Ammon's horn (tissue), 1 donor: ENCODE data around the gene GSTM5.
A peak's percentile ranks its signal among the peaks of the same experiment; 100 is the strongest.
"Not testable (repeated sequence)": the region's sequence is repeated elsewhere in the genome, so short reads cannot be mapped to it uniquely, and the experiment has no call there.

Experiments used
- DNase-seq: peaks from one replicate; pipeline ENCODE4 v3.0.0-alpha.2; 2016; ENCODE audit warnings: low spot score

Gene GSTM5

GRCh38 chr1:109730666-109731065 is 18.6 kb downstream of the GSTM5 start:
- DNase-seq, result no peak

DNA sequence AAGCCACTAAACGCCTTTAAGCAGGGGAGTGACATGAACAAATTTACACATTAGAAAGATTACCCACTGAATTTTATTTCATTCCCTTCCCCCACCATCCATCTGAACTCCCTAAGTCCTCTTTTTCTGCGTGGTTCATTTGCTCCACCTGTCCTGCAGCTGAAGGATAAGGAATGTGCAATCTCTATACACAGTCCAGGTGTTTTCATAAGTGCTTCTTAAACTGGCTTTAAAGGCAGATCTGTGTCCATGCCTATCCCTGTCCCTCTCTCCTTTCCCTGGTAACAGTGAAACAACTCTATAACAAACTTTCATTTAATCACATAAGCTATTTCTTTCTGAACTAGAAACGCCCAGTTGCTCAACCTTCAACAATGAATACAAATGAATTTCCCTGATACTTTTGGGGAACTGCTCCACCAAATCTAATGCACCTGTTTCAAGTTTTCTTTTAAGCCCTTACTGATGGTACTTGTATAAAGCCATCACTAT is 20.4 kb downstream of the GSTM5 start:
- DNase-seq, result no peak

DNA sequence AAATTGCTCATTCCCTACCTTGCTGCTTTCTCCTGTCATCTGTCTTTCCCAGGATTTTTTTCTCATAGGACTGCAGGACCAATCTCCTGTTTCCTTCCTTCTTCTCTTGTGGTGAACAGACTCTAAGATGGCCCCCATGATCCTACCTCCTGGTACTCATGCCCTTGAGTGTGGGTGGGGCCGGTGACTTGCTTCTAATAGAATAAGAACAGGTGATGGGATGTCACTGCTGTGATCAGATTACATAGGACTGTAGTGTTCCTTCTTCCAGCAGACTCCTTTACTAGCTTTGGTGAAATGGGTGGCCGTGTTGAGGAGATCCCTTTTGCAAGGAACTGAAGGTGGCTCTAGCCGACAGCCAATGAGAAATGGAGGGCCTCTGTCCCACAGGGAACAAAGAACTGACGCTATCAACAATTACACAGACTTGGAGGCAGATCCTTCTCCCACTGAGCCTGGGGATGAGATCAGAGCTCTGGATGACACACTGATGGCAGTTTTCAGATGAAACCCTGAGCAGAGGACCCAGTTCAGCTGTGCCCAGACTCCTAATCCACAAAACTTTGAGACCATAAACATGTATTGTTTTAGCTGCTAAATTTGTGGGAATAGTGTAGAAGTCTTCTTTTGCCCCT is 21.3 kb downstream of the GSTM5 start:
- DNase-seq, result no peak

DNA sequence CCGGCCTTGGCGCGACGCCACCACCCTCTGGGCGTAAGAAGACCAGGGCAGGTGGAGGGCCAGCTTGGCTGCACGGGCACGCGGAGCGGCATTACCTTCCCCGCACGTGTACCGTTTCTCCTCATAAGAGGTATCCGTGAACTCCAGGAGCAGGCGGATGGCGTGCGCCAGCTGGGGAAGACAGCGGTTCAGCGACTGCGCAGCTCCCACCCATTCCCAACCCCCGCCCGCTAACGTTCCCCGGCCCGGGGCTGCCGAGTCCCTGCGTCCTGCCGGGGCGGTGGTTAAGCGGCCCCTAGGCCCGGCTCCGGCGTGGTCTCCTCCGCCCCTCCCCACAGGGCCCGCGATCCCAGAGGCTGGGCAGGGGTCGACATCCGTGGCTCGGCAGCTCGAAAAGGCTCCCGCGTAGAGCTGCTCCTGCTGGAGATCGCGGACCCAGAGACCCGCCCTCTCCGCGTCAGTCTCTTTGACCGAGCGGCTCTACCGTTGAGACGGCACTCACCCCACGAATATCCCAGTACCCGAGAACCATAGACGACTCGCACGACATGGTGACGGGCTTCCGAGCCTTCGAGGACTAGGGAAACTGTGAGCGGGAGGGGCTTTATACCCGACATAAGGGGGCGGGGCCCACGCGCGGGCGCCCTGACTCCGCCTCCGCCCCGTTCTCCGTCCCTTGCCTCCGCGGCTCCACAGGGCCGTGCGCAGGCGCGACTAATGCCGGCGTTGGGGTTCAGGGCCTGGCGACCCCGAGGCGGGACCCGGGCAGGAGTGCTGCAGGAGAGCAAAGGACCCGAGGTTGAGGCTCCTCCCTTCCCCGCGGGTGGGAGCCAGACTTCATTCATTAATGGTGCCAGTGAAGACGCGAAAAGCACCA is 27.9 kb downstream of the GSTM5 start:
- DNase-seq, result peak; percentile 86

- no peak for DNase-seq
These were observed 28.7 kb downstream of the GSTM5 start, which contains the start of gene GSTM3 for GRCh38 chr1:109740615-109741373. Gene GSTM3 (minus strand): TSS chr1:109741038. CDS start chr1:109740287, 751 bp downstream.

DNA sequence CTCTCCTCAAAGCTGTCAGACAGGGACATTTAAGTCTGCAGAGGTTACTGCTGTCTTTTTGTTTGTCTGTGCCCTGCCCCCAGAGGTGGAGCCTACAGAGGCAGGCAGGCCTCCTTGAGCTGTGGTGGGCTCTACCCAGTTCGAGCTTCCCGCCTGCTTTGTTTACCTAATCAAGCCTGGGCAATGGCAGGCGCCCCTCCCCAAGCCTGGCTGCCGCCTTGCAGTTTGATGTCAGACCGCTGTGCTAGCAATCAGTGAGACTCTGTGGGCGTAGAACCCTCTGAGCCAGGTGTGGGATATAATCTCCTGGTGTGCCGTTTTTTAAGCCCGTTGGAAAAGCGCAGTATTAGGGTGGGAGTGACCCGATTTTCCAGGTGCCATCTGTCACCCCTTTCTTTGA is 36.3 kb downstream of the GSTM5 start:
- not testable (repeated sequence) for DNase-seq

DNA sequence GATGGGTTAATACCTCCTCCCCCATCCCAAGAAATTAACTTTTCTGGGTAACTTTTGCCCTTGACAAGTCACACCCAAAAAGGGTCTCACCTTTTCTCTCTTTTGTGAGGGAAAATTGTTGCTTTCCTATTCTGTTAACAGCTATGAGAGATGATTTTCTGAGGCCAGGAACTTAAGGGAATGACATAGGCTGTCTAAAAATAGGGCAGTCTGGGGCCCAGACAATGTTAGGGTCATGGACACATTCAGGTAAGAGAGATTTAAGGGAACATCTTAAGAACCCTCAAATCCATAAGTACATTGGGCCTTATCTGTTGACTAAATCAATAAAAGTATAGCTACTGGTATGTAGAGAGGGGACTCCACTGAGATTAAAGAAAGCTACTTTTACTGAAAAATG is 37.2 kb downstream of the GSTM5 start:
- DNase-seq, result no peak

DNA sequence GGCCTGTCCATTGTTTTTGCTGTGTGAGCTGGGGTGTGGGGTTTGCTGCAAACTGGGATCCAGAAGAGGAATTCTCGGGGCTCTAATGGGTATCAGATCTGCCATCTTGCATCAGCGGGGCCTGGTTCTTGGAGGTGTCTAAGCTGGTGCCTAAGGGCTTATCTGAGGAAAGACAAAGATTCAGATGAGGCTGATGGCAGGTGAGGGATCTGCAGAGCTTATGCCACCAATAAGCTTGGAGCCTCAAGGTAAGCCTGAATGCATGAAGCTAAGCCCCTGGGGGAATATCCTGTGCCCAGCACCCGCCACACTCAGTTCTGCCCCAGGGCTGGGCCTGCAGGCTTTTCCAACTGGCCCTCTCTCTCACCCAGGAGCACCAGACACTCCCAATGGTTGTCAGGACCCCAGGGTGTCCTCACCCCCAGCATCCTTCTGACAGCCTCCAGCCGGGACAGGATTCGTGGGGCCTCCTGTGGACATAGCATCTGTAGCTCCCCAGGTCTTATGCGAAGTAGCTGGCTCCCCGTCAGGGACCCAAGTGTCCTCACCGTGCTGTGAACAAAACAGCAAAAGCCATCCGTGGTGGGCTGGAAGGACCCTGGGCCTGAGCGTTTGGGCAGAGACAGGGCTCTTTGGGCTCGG is 38.3 kb downstream of the GSTM5 start:
- DNase-seq, result no peak

- no peak for DNase-seq
These were observed 38.9 kb downstream of the GSTM5 start for GRCh38 chr1:109750920-109751319.

- DNase-seq, result no peak
These were observed 39.6 kb downstream of the GSTM5 start for GRCh38 chr1:109751531-109752260.

DNA sequence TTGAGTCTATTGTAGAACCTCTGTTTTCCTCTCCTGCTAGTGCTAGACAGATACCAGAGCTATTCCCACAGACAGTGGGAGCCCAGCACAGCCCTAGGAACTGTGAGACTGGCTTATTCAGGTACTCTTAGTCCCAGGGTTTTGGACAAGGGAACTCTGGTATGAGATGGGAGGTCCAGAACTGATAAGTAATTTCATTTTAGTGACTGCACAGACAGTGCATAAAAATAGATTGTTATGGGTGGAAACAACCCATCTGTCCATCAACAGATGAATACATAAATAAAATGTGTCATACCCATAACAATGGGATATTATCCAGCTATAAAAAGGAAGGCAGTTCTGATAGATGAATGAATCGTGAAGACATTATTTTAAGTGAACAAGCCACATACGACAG is 42.7 kb downstream of the GSTM5 start:
- no peak for DNase-seq

DNA sequence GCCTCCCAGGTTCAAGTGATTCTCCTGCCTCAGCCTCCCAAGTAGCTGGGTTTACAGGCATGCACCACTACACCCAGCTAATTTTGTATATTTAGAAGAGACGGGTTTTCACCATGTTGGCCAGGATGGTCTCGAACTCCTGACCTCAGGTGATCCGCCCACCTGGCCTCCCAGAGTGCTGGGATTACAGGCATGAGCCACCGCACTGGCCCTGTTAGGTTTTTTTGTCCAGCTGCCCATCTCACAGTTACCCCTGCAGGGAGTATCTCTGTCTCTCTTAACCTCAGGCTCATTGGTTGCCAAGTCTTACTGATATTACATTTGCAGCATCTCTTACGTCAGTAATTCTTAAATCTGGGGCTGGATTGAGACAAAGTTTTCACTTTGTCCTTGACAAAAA is 44.3 kb downstream of the GSTM5 start:
- not testable (repeated sequence) for DNase-seq

DNA sequence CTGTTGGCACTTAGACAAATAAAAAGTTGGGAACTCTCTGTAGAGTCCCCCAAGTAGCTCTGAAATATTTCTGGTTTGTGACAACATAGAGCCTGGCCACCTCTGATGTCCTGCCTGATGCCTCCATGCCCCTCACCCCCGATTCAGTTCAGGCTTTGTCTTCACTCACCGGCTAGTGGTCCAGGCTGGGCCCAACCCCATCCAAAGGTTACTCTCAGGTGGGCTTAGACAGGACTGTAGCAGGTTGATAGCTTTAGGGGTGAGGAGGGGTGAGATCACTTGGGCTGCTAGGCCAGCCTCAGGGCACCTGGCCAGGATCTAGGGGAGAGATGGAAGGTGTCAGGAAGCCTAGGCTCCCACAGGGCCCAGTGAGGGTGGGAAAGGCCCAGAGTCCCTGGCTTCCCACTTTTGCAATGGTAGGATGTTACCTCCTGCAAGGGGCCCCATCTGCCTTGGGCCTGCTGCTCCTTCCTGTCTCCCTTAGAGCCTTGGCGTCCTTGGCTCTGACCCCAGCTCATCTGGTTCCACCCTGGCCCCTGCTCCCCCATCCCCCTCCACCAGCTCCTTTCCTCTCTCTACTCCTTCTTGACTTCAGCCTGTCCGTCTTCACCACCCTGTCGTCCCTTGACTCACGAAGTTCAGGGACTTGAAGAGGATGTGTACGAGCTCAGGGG is 44.9 kb downstream of the GSTM5 start:
- no peak for DNase-seq

GRCh38 chr1:109757936-109758786 is 46.1 kb downstream of the GSTM5 start:
- DNase-seq, result no peak

DNA sequence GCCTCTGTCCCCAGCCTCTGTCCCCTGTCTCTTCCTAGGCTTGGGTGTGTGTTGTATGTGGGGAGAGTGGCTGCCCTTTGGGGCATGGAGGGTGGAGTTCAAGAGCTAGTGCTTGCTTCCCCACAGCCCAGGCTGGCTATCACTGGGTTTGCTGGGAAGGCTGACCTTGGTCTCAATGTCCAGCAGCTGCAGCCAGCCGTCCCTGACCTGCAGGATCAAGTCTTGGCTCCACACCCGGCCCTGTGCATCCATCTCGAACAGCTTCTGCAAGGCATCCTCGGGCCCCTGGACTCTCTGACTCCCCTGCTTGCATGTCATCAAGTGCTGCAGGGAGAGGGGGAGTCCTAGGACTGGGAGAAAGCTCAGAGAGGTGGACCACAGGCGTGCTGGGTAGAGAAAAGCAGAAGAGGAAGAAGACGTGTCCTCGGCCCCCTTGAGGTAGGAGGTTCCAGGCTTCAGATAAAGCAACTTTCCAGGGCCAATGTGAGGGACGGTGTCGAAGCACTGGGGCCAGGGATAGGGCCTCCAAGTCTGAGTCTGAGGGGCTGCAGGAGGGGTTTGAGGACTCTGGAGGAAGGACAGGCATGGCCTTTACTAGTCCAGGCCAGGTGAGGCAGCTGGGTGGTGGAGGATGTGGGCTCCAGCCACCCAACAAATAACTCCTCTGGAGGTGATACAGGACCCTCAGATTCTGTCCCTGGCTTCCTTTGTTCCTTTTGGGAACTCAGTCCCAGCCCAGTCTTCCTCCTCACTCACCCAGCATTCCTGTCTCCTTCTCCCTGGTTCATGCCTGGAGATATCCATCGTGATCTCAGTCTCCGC is 47.7 kb downstream of the GSTM5 start:
- DNase-seq, result no peak

DNA sequence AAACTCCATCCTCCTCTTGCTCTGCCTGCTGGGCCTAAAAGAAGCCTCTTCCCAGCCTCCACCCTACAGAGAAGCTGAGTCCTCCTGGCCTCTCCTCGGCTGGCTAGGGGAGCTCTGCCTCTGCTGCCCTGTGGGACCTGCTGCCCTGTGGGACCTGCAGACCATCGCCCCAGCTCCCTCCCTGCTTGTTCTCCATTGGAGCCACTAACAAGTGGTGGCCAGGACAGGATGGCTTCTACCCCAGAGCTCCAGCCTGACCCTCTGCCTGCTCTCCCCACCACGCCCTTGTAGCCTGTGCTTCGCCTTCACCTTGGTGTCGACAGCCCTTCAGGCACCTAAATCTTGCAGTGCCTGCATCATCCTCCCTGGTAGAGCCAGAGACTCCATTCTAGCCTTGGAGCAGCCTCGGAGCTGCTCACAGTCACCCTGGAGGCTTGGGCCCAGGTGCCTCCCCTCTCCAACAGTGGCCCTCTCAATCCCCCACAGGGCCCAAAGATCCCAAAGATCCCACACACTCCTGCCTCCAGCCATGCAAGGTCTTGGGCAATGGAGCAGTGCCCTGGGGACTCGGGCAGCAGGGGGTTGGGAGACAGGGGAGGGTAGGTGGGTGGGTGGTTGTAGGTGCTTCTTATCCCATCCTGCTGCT is 48.7 kb downstream of the GSTM5 start:
- no peak for DNase-seq

DNA sequence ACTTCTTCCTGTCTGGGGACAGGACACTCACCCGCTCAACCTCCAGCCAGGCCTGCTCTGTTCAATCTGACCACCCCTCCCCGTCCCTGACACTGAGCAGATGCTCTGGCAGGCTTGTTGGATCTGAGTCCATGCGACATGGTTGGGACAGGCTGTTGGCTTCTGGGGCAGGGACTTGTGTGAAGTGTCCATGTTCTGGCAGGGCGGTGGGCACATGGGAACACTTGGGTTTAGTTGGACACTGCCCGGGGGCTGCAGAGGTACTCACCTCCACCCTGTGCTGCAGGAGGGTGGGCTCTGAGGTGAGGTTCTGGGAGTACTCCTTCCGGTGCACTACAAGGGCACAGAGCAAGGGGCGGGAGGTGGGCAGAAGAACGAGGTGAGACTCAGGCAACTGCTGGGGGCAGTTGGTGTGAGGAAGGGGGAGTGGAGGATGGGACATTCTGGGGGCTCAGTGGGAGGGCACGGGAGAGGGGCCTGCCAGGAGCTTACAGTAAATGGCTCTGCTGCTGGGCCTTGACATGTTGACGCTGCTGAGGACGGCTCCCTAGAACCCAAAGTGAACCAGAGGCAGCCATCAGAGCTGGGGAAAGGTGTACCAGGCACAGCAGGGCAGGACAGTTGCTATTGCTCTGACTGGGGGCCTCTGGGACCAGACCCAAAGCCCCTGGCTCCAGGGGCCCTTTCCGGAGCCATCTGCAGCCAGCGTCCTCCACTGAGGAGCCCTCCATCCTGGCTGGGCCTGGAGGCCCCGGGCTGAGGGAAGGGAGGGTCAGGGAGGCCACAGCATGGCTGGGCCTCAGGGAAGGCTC is 49.4 kb downstream of the GSTM5 start:
- DNase-seq, result no peak
